ENCODE results near the gene PID1. TPM values are rescaled to one million over a fixed set of nuclear protein-coding genes. Genes with fewer than 3 reads are reported as not detected.

Gene PID1
- total and polyA plus RNA-seq, 4 donors: 13.3 to 52.0 (median 45.7) TPM

GRCh38 chr2:228986961-228987360, 284.1 kb downstream of the PID1 start:
- Histone ChIP-seq H3K4me1 (ENCODE audit: control insufficient read depth in 4 of 4, insufficient read depth in 4 of 4, low read length in 3 of 4) (no peaks in the 10 kb centered on the region), H3K4me3 (ENCODE audit: low read depth in 1 of 3, low read length in 3 of 3) (no peak overlapping the region), H3K36me3 (ENCODE audit: control insufficient read depth in 4 of 4, insufficient read depth in 3 of 4, low read depth in 1 of 4, low read length in 3 of 4) (no peaks in the 10 kb centered on the region), H3K27ac (ENCODE audit: low read depth in 1 of 2, low read length in 2 of 2) (no peak overlapping the region), H3K9me3 (ENCODE audit: control insufficient read depth in 4 of 4, low read length in 3 of 4) (no peaks in the 10 kb centered on the region), H3K27me3 (ENCODE audit: control insufficient read depth in 4 of 4, insufficient read depth in 4 of 4, low read length in 3 of 4) (no peaks in the 10 kb centered on the region), H3K9ac (ENCODE audit: low read depth in 1 of 2, low read length in 2 of 2) (no peak overlapping the region)
- WGBS: 54% methylated on average over 1 of the region's 1 CpG
- TF ChIP-seq TAF1 (conservative IDR thresholded peaks at IDR 0.05) (no peak), FOXA1 (IDR thresholded peaks at IDR 0.05) (no peak), HNF4G (IDR thresholded peaks at IDR 0.05) (no peak), EGR1 (IDR thresholded peaks at IDR 0.05; ENCODE audit: low read depth in 2 of 2) (no peak), SP1 (IDR thresholded peaks at IDR 0.05) (no peak), RAD21 (IDR thresholded peaks at IDR 0.05) (no peak)
- no peak for DNase-seq (ENCODE audit: low spot score)

GRCh38 chr2:228983700-228984099, 287.4 kb downstream of the PID1 start:
- no peak overlapping the region for H3K4me3 ChIP-seq (ENCODE audit: low read depth in 1 of 3, low read length in 3 of 3)

GRCh38 chr2:228974169-228974568, 296.9 kb downstream of the PID1 start:
- H3K4me1 ChIP-seq (ENCODE audit: control insufficient read depth in 4 of 4, insufficient read depth in 4 of 4, low read length in 3 of 4): no peaks in the 10 kb centered on the region
- DNase-seq (ENCODE audit: low spot score): no peak
- WGBS: 91% methylated on average over 1 of the region's 1 CpG
- H3K27ac ChIP-seq (ENCODE audit: low read depth in 1 of 2, low read length in 2 of 2): no peak overlapping the region
- no peaks in the 10 kb centered on the region for H3K36me3 ChIP-seq (ENCODE audit: control insufficient read depth in 4 of 4, insufficient read depth in 3 of 4, low read depth in 1 of 4, low read length in 3 of 4)
- H3K4me3 ChIP-seq (ENCODE audit: low read depth in 1 of 3, low read length in 3 of 3): no peak overlapping the region
- no peak overlapping the region for H3K9ac ChIP-seq (ENCODE audit: low read depth in 1 of 2, low read length in 2 of 2)
- no peaks in the 10 kb centered on the region for H3K27me3 ChIP-seq (ENCODE audit: control insufficient read depth in 4 of 4, insufficient read depth in 4 of 4, low read length in 3 of 4)
- TF ChIP-seq FOXA1 (IDR thresholded peaks at IDR 0.05) (no peak), RXRA (IDR thresholded peaks at IDR 0.05) (no peak), SP1 (IDR thresholded peaks at IDR 0.05) (no peak), TAF1 (conservative IDR thresholded peaks at IDR 0.05) (no peak), ATF3 (IDR thresholded peaks at IDR 0.05) (no peak), MAX (IDR thresholded peaks at IDR 0.05) (no peak)
- no peaks in the 10 kb centered on the region for H3K9me3 ChIP-seq (ENCODE audit: control insufficient read depth in 4 of 4, low read length in 3 of 4)

More at GRCh38 chr2:228983700-228984099, 287.4 kb downstream of the PID1 start:
- no peaks in the 10 kb centered on the region for H3K27me3 ChIP-seq (ENCODE audit: control insufficient read depth in 4 of 4, insufficient read depth in 4 of 4, low read length in 3 of 4)
- no peaks in the 10 kb centered on the region for H3K4me1 ChIP-seq (ENCODE audit: control insufficient read depth in 4 of 4, insufficient read depth in 4 of 4, low read length in 3 of 4)
- no peak overlapping the region for H3K9ac ChIP-seq (ENCODE audit: low read depth in 1 of 2, low read length in 2 of 2)
- peaks cover 0 to 4% (median under 1%) of the 10 kb centered on the region in 4 donors for H3K9me3 ChIP-seq (ENCODE audit: control insufficient read depth in 4 of 4, low read length in 3 of 4)
- WGBS: 84% methylated on average over 4 of the region's 4 CpGs
- no peak for TF ChIP-seq TAF1 (conservative IDR thresholded peaks at IDR 0.05)
- DNase-seq (ENCODE audit: low spot score): no peak
- no peaks in the 10 kb centered on the region for H3K36me3 ChIP-seq (ENCODE audit: control insufficient read depth in 4 of 4, insufficient read depth in 3 of 4, low read depth in 1 of 4, low read length in 3 of 4)
- H3K27ac ChIP-seq (ENCODE audit: low read depth in 1 of 2, low read length in 2 of 2): no peak overlapping the region

Small RNA genes lying within 50 kb of the gene (small RNA-seq; reads per million reads assigned to genes)
- gene RN7SKP283: not detected
